Uterus (tissue), 2 donors: ENCODE measurements around the gene SRP54.

Source experiments
- CTCF ChIP-seq, 4 experiments: fragments of 200-600 bp in 2 of 4; fragments of 450-650 bp in 2 of 4; sonication (generic) in 2 of 4; IDR thresholded peaks; one replicate each; pipeline ENCODE4 v1.5.1; 2016 to 2019; ENCODE audit warnings: antibody characterized with exemption in 4 of 4, mild to moderate bottlenecking in 2 of 4, moderate library complexity in 1 of 4
- POLR2A ChIP-seq, 2 donors: fragments of 450-650 bp; IDR thresholded peaks; one replicate each; pipeline ENCODE4 v1.6.1; 2016; ENCODE audit warnings: antibody characterized with exemption in 2 of 2, mild to moderate bottlenecking in 1 of 2, moderate library complexity in 1 of 2

- no peak for TF ChIP-seq CTCF (IDR thresholded peaks at IDR 0.05)
- TF ChIP-seq POLR2A (IDR thresholded peaks at IDR 0.05), result no peak
Measured at GRCh38 chr14:34965912-34966311, 16.9 kb upstream of the SRP54 start.
